HG02678 (cell line): ENCODE results near the gene C10orf62.
"Not testable (repeated sequence)": the region's sequence is repeated elsewhere in the genome, so short reads cannot be mapped to it uniquely, and the experiment has no call there.

Experiments used
- ATAC-seq: cut with Tn5 transposase; IDR thresholded peaks from one replicate; pipeline ENCODE4 v1.9.1; 2021; ENCODE audit warnings: mild to moderate bottlenecking, moderate library complexity; ENCODE audit not compliant: unreplicated experiment

Gene C10orf62

GRCh38 chr10:97564776-97565175 lies 24.7 kb upstream of the C10orf62 start:
- ATAC-seq = no peak

- no peak for ATAC-seq
Measured at GRCh38 chr10:97566336-97566996, 23.1 kb upstream of the C10orf62 start.

GRCh38 chr10:97567891-97568290 lies 21.6 kb upstream of the C10orf62 start:
- no peak for ATAC-seq

GRCh38 chr10:97570146-97570788 lies 19.3 kb upstream of the C10orf62 start:
- no peak for ATAC-seq

- no peak for ATAC-seq
Measured at GRCh38 chr10:97570789-97571471, 18.6 kb upstream of the C10orf62 start.

GRCh38 chr10:97571622-97572021 lies 17.9 kb upstream of the C10orf62 start:
- no peak for ATAC-seq

GRCh38 chr10:97572214-97572989 lies 17.1 kb upstream of the C10orf62 start, which contains the start of gene ANKRD2:
Gene ANKRD2, plus strand, starts transcription at chr10:97572779. Its CDS starts 10 bp downstream, at chr10:97572789.
- ATAC-seq = no peak

- ATAC-seq = no peak
Measured at GRCh38 chr10:97573021-97573420, 16.5 kb upstream of the C10orf62 start.

GRCh38 chr10:97573672-97574071 lies 15.8 kb upstream of the C10orf62 start:
- no peak for ATAC-seq

GRCh38 chr10:97574374-97575126 lies 15.0 kb upstream of the C10orf62 start:
- no peak for ATAC-seq

GRCh38 chr10:97575127-97575668 lies 14.3 kb upstream of the C10orf62 start:
- ATAC-seq = no peak

- not testable (repeated sequence) for ATAC-seq
Measured at GRCh38 chr10:97576487-97576886, 13.0 kb upstream of the C10orf62 start.

- ATAC-seq = no peak
Measured at GRCh38 chr10:97577701-97578100, 11.8 kb upstream of the C10orf62 start.

- ATAC-seq = no peak
Measured at GRCh38 chr10:97578171-97578844, 11.2 kb upstream of the C10orf62 start.

GRCh38 chr10:97580421-97581367 lies 8.8 kb upstream of the C10orf62 start:
- no peak for ATAC-seq

- no peak for ATAC-seq
Measured at GRCh38 chr10:97582169-97582568, 7.4 kb upstream of the C10orf62 start.

GRCh38 chr10:97583476-97583875 lies 6.0 kb upstream of the C10orf62 start:
- ATAC-seq = no peak

GRCh38 chr10:97584060-97584797 lies 5.3 kb upstream of the C10orf62 start, which contains the start of gene HOGA1:
Gene HOGA1, plus strand, starts transcription at chr10:97584389. Its CDS starts 315 bp downstream, at chr10:97584704.
- ATAC-seq = no peak
